Endothelial cell of umbilical vein (primary cell): ENCODE results near the gene GPR146. TPM values are rescaled to one million over a fixed set of nuclear protein-coding genes. Genes with fewer than 3 reads are reported as not detected.

ENCODE experiments used
- BruUV-seq: library from RNA; stranded (reverse); fragments of 400-500 nt; replicated peaks from 2 replicates; lab custom pipeline; 2021; lab: Mats Ljungman, UMichigan
- CTCF ChIA-PET: fragments of 300-600, 350-600 bp; sonication (Branson Sonifier 250); formaldehyde crosslinking; loops from one replicate; lab custom pipeline; 2021; ENCODE audit warnings: antibody characterized with exemption, inconsistent platforms; lab: Charles Lee
- POLR2A ChIA-PET: fragments of 300-600, 350-600 bp; sonication (Branson Sonifier 250); formaldehyde crosslinking; loops from one replicate; lab custom pipeline; 2021; ENCODE audit warnings: antibody characterized with exemption, inconsistent platforms; lab: Charles Lee
- DNase-seq: peaks from one replicate; pipeline ENCODE4 v3.0.0-alpha.2; 2011; ENCODE audit warnings: low read depth, low spot score
- FAIRE-seq: peaks from 2 replicates; lab custom pipeline; 2011; peaks lifted over from hg19 to GRCh38; lab: Jason Lieb, UNC
- H2AFZ ChIP-seq: 2 replicates; pipeline ENCODE4 v1.6.0; 2012; ENCODE audit warnings: low read depth, low read length, control low read depth, inconsistent platforms
- H3K27ac ChIP-seq: 2 replicates; pipeline ENCODE4 v1.5.1; 2011; ENCODE audit warnings: low read depth, mild to moderate bottlenecking, control low read depth, low read length, moderate library complexity; ENCODE audit not compliant: insufficient read depth
- H3K27me3 ChIP-seq, 2 experiments: 2 replicates each; pipeline versions ENCODE4 v1.6.0 to v1.6.1; 2011; ENCODE audit warnings: low read length in 2 of 2, mixed read lengths in 1 of 2; ENCODE audit not compliant: control insufficient read depth in 2 of 2, insufficient read depth in 2 of 2
- H3K36me3 ChIP-seq, 2 experiments: 2 replicates in 1 of 2; 3 replicates in 1 of 2; pipeline ENCODE4 v1.5.1; 2011; ENCODE audit warnings: low read length in 2 of 2, mild to moderate bottlenecking in 1 of 2, moderate library complexity in 1 of 2; ENCODE audit not compliant: control insufficient read depth in 2 of 2, insufficient read depth in 2 of 2; ENCODE audit errors: extremely low read depth in 1 of 2
- H3K4me1 ChIP-seq: 3 replicates; pipeline ENCODE4 v1.5.1; 2011; ENCODE audit warnings: mild to moderate bottlenecking, low read length; ENCODE audit not compliant: control insufficient read depth, insufficient read depth; ENCODE audit errors: extremely low read depth
- H3K4me2 ChIP-seq: 2 replicates; pipeline ENCODE4 v1.6.1; 2011; ENCODE audit warnings: low read length, control low read depth, mixed read lengths; ENCODE audit not compliant: insufficient read depth
- H3K4me3 ChIP-seq, 3 experiments: fragments of 200-600 bp in 1 of 3; sonication (generic), shearing (Covaris generic) in 1 of 3; replicated peaks in 1 of 3; 2 replicates each; pipeline ENCODE4 v1.5.1; 2011 to 2016; ENCODE audit warnings: control low read depth in 3 of 3, low read length in 3 of 3, mild to moderate bottlenecking in 2 of 3, inconsistent platforms in 1 of 3, low read depth in 1 of 3, moderate library complexity in 1 of 3; ENCODE audit not compliant: insufficient read depth in 1 of 3
- H3K79me2 ChIP-seq: 2 replicates; pipeline ENCODE4 v1.6.0; 2012; ENCODE audit warnings: low read length, inconsistent platforms; ENCODE audit not compliant: control insufficient read depth, insufficient read depth
- H3K9ac ChIP-seq: replicated peaks from 2 replicates; pipeline ENCODE3; 2011; ENCODE audit warnings: low read length, control low read depth; ENCODE audit not compliant: insufficient read depth; ENCODE audit errors: extremely low read depth
- H3K9me1 ChIP-seq: replicated peaks from 3 replicates; pipeline ENCODE4 v1.6.0; 2011; ENCODE audit warnings: mild to moderate bottlenecking, low read length; ENCODE audit not compliant: control insufficient read depth, insufficient read depth; ENCODE audit errors: extremely low read depth
- H3K9me3 ChIP-seq: replicated peaks from 2 replicates; pipeline ENCODE4 v1.5.1; 2012; ENCODE audit warnings: low read length, inconsistent platforms; ENCODE audit not compliant: control insufficient read depth, insufficient read depth
- H4K20me1 ChIP-seq: replicated peaks from 2 replicates; pipeline ENCODE3; 2011; ENCODE audit warnings: mild to moderate bottlenecking, low read length; ENCODE audit not compliant: control insufficient read depth, insufficient read depth; ENCODE audit errors: extremely low read depth
- EZH2 ChIP-seq: IDR thresholded peaks from 2 replicates; pipeline ENCODE4 v1.6.1; 2012; ENCODE audit warnings: borderline replicate concordance, low read depth, mild to moderate bottlenecking, moderate library complexity, low read length, inconsistent platforms; ENCODE audit not compliant: severe bottlenecking
- FOS ChIP-seq: IDR thresholded peaks from 2 replicates; pipeline ENCODE4 v1.6.1; 2011; ENCODE audit warnings: mild to moderate bottlenecking, low read length, moderate library complexity, borderline replicate concordance; ENCODE audit not compliant: insufficient read depth
- GATA2 ChIP-seq: IDR thresholded peaks from 2 replicates; pipeline ENCODE4 v1.7.0; 2011; ENCODE audit warnings: low read depth, mild to moderate bottlenecking, moderate library complexity, mixed read lengths, low read length; ENCODE audit not compliant: insufficient read length, insufficient read depth
- JUN ChIP-seq: IDR thresholded peaks from 2 replicates; pipeline ENCODE4 v1.6.1; 2011; ENCODE audit warnings: borderline replicate concordance, low read depth; ENCODE audit not compliant: insufficient read length, insufficient read depth
- MAX ChIP-seq: IDR thresholded peaks from 2 replicates; pipeline ENCODE4 v1.6.1; 2011; ENCODE audit not compliant: insufficient read depth, insufficient read length
- MYC ChIP-seq: IDR thresholded peaks from one replicate; pipeline ENCODE4 v1.6.1; 2011; ENCODE audit warnings: mild to moderate bottlenecking, low read depth, low read length
- POLR2A ChIP-seq: IDR thresholded peaks from 2 replicates; pipeline ENCODE4 v1.6.1; 2012; ENCODE audit warnings: low read depth, mild to moderate bottlenecking, control low read depth, low read length
- POLR2AphosphoS5 ChIP-seq: IDR thresholded peaks from 2 replicates; pipeline ENCODE4 v1.6.1; 2012; ENCODE audit warnings: low read depth, mild to moderate bottlenecking, control low read depth, low read length, moderate library complexity; ENCODE audit not compliant: insufficient read depth
- dilution Hi-C: fragments of 300-500 bp; cut with MboI; formaldehyde crosslinking; loops from one replicate; pipeline ENCODE4 v1.15.0; 2019; ENCODE audit warnings: low sequenced_read_pairs; ENCODE audit not compliant: extremely low pct_ligation_motif_present
- intact Hi-C: fragments of 100-400 bp; cut with micrococcal nuclease; formaldehyde crosslinking; loops from one replicate; pipeline ENCODE4 v1.10.0; 2022
- polyA plus RNA-seq, 4 experiments: library from polyadenylated mRNA; depleted of rRNA in 3 of 4; stranded (reverse) in 3 of 4; unstranded in 1 of 4; fragments of >200 nt; gene quantifications; 2 replicates each; pipeline versions ENCODE4 v1.2.1 to v1.2.3, GENCODE V29; 2011 to 2012; ENCODE audit warnings: missing spikeins in 1 of 4
- total RNA-seq: library from RNA; stranded (reverse); gene quantifications from 2 replicates; pipeline ENCODE4 v1.2.3, GENCODE V29; 2021
- TF ChIP-seq, protein P1 (sequence below), 2 donors: IDR thresholded peaks; 1 replicate in 1 of 2; 2 replicates in 1 of 2; pipeline ENCODE4 v1.5.1; 2011; ENCODE audit warnings: low read length in 2 of 2, mild to moderate bottlenecking in 2 of 2, moderate library complexity in 2 of 2, control low read depth in 1 of 2, inconsistent platforms in 1 of 2, low read depth in 1 of 2; ENCODE audit not compliant: insufficient read depth in 1 of 2; ENCODE audit errors: extremely low read depth in 1 of 2

The GPR146 gene
- total and polyA plus RNA-seq, 2 donors (not counting 3 experiments of a cell fraction or from before 2014, with no cell fraction given): 18.5 to 44.8 TPM

DNA sequence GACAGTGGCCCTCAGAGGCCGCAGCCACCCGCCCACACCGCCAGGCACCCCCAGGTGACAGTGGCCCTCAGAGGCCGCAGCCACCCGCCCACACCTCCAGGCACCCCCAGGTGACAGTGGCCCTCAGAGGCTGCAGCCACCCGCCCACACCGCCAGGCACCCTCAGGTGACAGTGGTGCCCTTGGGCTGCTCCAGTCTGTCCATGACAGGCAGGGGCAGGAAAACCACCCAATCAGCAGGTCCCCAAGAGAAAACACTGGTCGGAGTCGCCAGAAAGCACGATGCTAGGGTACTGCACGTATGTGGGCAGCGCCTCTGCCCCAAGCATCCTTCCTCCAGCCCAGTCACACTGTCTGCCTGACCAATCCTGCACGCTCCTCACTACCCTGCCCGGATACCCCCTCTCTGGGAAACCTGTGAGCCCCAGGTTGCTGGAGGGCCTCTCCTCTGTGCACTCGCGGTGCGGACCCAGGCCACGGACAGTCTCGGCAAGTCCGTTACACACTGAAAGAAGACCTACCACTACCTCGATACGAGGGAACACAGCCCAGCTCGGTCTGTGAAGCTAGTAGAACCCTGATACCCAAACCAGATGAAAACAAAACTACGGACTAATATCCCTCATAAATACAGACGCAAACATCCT is 11.7 kb upstream of the GPR146 start:
- H3K9me1 ChIP-seq: no peaks in the 10 kb centered on the region
- no peak overlapping the region for H3K9ac ChIP-seq
- DNase-seq: no peak
- no peak for FAIRE-seq
- BruUV-seq: no TSS peak
- CTCF ChIA-PET: no interaction called here
- dilution Hi-C loops: no loop called here
- H3K79me2 ChIP-seq: no peaks in the 10 kb centered on the region
- no peak overlapping the region for H2AFZ ChIP-seq
- no peaks in the 10 kb centered on the region for H3K9me3 ChIP-seq
- intact Hi-C loops: no loop called here
- no peak overlapping the region for H3K27ac ChIP-seq
- POLR2A ChIA-PET: no interaction called here
- no peaks in the 10 kb centered on the region for H3K27me3 ChIP-seq
- no peak overlapping the region for H3K4me3 ChIP-seq
- TF ChIP-seq MYC (no peak), MAX (no peak), JUN (no peak), FOS (no peak), EZH2 (no peak), POLR2A (no peak), POLR2AphosphoS5 (no peak), GATA2 (no peak)
- TF ChIP-seq, protein P1, sequence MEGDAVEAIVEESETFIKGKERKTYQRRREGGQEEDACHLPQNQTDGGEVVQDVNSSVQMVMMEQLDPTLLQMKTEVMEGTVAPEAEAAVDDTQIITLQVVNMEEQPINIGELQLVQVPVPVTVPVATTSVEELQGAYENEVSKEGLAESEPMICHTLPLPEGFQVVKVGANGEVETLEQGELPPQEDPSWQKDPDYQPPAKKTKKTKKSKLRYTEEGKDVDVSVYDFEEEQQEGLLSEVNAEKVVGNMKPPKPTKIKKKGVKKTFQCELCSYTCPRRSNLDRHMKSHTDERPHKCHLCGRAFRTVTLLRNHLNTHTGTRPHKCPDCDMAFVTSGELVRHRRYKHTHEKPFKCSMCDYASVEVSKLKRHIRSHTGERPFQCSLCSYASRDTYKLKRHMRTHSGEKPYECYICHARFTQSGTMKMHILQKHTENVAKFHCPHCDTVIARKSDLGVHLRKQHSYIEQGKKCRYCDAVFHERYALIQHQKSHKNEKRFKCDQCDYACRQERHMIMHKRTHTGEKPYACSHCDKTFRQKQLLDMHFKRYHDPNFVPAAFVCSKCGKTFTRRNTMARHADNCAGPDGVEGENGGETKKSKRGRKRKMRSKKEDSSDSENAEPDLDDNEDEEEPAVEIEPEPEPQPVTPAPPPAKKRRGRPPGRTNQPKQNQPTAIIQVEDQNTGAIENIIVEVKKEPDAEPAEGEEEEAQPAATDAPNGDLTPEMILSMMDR (IDR thresholded peaks at IDR 0.05; ENCODE audit: extremely low read depth in 1 of 2, insufficient read depth in 1 of 2, low read depth in 1 of 2, low read length in 2 of 2): no peak
- H4K20me1 ChIP-seq: no peaks in the 10 kb centered on the region
- H3K36me3 ChIP-seq: no peaks in the 10 kb centered on the region
- H3K4me1 ChIP-seq: peaks cover 6% of the 10 kb centered on the region
- H3K4me2 ChIP-seq: no peak overlapping the region
